Hippocampal formation (tissue), 2 donors: ENCODE measurements around the gene PARD6A.
"Not testable (repeated sequence)": the region's sequence is repeated elsewhere in the genome, so short reads cannot be mapped to it uniquely, and the experiment has no call there.

Experiments
- DNase-seq, 2 donors: peaks; one replicate each; lab custom pipeline; 2025; lab: John Stamatoyannopoulos, UW

Gene PARD6A

DNA sequence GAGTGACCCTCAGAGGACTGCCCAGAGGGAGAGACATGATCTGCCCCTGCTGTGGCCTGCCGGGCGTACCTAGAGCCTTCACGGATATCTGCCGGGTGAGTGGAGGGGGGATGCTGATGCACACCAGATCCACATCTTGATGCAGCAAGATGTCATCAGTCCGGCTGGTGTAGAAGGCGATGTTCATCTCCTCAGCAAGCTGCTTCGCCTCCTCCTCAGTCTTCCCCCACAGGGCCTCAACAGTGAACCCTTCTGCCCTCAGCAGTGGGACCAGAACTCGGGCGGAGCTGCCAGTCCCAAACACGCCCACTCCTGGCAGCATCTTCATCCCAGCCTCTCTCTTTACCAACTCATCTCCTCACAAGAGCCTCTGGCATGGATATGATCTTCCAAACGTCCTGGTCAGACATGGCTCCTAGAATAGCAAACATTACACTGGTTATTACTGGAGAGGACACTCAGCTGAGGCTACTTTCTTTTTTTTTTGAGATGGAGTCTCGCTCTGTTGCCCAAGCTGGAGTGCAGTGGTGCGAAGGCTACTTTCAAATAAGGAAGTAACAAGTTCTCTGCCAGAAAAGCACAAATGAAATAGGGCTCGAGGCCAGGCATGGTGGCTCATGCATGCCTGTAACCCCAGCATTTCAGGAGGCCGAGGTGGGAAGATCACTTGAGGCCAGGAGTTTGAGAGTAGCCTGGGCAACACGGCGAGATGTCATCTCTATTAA, 24.8 kb downstream of the PARD6A start:
- DNase-seq = no peak

DNA sequence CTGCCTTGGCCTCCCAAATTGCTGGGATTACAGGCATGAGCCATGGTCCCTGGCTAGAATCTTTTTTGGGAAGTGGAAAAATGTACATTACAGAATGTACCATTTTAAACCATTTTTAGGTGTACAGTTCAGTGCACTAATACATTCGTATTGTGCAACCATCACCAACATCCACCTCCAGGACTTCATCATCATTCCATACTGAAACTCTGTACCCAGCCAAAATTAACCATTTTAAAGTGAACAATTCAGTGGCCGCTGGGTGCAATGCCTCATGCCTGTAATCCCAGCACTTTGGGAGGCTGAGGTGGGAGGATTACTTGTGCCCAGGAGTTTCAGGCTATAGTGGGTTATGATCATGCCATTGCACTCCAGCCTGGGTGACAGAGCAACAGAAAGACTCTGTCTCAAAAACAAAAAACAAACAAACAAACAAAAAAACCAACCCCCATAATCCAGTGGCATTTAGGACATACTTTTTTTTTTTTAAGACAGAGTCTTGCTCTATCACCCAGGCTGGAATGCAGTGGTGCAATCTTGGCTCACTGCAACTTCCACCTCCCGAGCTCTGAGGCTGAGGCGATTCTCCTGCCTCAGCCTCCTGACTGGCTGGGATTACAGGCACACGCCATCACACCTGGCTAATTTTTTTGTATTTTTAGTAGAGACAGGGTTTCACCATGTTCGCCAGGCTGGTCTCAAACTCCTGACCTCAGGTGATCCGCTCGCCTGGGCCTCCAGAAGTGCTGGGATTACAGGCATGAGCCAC, 32.9 kb downstream of the PARD6A start:
- DNase-seq = not testable (repeated sequence)

DNA sequence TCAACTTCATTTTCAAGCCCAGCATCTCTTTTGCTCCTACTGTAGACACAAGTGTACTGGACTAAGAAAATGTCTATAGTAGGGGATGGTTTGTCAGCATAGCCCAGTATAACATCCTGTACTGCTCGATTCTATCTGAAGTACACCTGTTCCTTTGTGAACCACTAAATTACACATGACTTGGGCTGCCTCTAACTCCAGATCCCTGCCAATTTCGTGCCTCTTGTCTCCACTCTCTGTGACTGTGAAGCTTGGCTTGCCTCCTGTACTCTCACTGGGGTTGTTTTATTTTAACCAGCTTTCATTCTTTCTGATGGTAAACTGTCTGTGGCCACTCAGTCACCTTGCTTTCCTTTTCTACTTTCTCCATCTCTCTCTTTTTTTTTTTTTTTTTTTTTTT, 33.9 kb downstream of the PARD6A start:
- no peak for DNase-seq

DNA sequence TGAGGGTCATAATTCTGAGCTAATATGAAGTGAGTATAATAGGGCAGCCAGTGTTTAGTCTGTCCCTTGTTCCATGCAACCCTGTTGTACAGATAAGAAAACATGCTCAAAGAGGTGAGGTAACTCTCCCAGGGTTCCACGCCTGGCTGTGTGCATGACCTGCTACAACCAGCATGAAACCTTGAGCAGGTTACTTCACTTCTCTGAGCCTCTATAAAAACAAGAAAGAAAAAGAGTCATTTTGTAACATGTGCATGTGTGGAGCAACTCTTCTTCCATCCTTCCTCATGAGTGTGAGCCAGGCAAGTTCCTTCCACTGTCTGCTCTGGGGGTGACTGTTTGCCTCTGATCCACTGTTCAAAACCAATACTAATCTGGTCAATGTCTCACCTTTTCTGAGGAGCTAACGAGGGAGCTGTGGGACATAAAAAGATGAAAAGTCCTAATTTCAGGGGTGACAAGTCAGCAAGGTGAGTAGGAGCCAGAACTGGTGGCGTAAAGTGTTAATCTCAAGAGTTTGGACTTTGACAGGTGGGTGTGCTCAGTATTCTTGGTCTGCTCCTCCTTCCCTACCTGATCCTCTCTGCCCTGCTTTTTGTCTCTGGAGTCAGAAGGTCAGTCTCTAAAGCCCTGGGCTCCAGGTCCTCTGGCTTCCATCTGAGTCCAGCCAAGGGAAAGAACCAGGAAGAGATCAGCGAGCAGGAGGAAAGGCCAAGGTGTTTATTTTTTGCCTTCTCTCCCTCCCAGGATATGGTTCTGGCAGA, 36.8 kb downstream of the PARD6A start:
- DNase-seq = no peak

DNA sequence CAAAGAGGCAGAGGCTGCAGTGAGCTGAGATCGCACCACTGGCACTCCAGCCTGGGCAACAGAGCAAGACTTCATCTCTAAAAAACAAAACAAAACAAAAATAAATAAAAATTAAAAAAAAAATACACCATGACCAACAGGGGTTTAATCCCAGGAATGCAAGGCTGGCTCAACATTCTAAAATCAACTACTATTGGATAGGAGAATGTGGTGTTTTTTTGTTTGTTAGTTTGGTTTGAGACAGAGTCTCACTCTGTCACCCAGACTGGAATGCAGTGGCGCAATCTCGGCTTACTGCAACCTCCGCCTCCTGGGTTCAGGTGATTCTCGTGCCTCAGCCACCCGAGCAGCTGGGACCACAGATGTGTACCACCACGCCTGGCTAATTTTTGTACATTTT, 38.5 kb downstream of the PARD6A start:
- DNase-seq = no peak

DNA sequence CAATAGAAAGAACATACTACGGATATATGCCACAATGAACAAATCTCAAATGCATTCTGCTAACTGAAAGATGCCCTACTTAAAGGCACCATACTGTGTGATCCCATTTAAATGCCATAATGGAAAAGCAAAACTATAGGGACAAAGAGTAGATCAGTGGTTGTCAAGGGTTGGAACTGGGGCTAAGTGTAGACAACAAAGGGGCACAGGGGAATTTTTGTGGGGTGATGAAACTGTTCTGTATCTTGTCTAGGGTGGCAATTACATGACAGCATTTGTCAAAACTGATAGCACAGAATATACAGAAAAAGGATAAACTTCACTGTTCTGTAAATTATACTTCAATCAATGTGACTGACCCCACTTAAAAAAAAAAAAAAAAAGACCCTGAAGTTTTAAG, 40.7 kb downstream of the PARD6A start:
- DNase-seq = no peak

DNA sequence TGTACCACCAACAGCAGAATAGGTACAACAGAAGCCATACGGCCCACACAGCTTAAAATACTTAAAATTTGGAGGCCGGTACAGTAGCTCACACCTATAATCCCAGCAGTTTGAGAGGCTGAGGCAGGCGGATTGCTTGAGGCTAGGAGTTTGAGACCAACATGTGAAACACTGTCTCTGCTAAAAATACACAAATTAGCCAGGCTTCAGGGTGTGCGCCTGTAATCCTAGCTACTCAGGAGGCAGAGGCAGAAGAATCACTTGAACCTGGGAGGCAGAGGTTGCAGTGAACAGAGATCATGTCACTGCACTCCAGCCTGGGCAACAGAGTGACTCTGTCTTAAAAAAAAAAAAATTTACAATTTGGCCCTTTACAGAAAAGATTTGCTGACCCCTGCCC, 41.4 kb downstream of the PARD6A start:
- DNase-seq = no peak

DNA sequence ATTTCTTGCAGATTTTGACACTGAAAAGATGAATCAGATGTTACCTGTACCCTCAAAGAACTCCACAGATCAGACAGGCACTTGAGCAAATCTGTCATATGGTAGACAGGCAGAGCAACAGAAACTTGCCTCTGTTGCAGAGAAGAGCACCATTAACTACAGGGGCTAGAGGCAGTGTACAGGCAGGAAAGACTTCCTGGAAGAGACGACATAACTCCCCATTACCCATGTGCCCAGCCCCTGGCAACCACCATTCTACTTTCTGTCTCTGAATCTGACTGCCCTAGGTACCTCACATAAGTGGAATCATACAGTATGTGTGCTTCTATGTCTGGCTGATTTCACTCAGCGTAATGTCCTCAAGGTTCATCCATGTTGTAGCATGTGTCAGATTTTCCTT, 42.9 kb downstream of the PARD6A start:
- no peak for DNase-seq

DNA sequence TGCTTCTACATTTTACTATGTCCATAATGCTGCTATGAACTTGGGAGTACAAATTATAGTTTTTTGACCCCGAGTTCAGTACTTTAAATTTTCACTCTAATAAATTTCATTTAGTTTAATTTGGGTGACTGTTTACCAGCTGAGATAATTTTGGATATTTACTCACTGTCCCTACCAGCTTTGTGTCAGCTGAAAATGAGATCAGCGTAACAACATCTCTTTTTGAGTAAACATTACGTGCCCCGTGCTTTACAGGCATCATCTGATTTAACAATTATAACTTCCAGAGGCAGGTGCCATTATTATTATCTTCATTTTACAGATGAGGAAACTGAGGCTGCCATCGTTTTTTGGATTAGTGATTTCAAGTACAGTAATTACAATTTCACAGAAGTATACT, 43.4 kb downstream of the PARD6A start:
- no peak for DNase-seq

DNA sequence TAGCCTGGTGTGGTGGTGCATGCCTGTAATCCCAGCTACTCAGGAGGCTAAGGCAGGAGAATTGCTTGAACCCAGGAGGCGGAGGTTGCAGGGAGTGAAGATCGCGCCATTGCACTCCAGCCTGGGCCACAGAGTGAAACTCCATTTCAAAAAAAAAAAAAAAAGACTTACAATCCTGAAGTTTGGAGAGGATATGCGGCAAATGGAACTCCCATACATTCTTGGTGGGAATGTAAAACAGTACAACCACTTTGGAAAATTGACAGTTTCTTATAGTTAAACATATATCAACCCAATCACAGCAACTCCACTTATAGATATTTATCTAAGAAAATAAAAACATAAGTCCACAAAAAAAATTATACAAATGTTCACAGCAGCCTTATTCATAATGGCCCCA, 46.5 kb downstream of the PARD6A start:
- DNase-seq = no peak

DNA sequence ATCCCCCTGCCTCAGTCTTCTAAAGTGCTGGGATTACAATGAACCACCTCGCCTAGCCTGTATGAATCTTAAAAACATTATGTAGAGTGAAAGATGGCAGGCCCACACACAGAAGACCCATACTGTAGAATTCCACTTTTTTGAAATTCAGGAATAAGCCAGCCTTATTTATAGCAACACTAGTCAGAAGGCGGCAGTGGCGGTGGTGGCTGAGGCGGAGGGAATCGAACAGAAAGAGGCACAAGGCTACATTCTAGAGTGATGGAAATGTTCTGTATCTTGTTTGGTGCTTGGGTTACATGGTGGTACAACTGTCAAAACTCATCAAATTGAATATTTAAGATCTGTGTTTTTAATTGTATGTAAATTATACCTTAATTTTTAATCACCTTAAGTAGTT, 47.0 kb downstream of the PARD6A start:
- no peak for DNase-seq

DNA sequence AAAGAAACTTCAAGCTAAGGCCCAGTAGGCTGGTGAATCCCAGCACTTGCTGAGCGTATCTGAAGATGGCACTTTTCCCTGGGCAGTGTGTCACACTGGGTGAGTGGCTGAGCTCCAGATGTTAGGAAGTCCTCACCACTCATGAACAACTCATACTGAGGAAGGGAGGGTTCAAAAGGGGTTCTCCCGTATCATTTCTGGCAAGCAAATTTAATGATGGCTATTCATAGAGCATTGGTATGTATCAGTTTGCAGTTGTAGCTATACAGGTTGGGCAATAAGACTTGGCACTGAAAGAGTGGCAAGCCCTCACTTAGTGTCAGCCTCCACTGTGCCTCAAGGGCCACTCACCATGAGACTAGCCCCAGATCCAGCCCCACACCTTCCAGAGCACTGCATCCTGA, 47.6 kb downstream of the PARD6A start:
- no peak for DNase-seq

DNA sequence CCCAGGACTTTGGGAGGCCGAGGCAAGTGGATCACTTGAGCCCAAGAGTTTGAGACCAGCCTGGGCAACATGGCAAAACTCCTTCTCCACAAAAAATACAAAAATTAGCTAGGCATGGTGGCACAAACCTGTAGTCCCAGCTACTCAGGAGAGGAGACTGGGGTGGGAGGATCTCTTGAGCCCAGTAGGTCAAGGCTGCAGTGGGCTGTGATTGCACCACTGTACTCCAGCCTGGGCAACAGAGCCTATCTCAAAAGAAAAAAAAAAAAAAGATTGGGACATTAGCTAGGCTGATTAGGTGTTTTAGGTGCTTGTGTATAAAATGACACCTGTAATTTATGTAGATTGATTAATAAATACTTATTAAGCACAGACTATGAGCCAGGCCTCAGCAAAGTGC, 48.3 kb downstream of the PARD6A start:
- DNase-seq = no peak

DNA sequence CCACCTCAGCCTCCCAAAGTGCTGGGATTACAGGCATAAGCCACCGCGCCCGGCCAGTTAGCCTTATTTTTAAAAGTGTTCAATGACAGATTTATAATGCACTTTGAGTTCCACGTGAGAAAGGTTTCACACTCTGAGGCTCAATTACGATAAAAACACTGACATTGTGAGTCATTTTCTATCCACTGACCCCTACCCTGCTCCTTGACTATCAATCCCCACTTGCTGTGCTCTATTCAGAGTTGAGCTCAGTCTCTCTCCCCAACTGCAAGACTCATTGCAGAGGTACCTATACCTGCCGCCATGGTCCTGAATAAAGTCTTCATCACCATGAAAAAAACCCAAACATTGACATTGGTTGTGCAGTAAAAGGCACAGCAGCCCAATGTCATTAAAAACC, 49.8 kb downstream of the PARD6A start:
- DNase-seq = no peak
